NK-92 (cell line): Measurements from ENCODE around the gene CCDC7.
"Not testable (repeated sequence)": the region's sequence is repeated elsewhere in the genome, so short reads cannot be mapped to it uniquely, and the experiment has no call there.

ENCODE experiments used
- DNase-seq: peaks from one replicate; lab custom pipeline; 2025; ENCODE audit not compliant: unreplicated experiment; lab: John Stamatoyannopoulos, UW

CCDC7 gene

DNA sequence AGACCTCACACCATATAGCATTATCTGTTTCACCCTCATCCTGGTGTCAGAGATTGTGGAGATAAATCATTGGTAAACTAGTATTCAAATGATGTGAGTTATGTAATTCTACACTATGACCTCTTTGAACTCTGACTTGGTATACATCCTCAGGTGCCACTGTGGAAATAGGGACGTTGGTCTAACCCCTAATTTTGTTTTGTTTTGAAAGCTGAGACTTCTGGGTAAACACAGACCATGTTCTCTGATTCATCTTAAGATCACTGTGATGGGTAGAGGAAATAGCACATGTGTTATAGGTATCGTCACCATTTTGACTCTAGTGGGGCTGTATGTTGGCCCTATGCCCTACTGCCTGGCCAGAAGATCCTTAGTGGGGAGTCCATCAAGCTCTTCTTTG lies 241.6 kb downstream of the CCDC7 start:
- no peak for DNase-seq

DNA sequence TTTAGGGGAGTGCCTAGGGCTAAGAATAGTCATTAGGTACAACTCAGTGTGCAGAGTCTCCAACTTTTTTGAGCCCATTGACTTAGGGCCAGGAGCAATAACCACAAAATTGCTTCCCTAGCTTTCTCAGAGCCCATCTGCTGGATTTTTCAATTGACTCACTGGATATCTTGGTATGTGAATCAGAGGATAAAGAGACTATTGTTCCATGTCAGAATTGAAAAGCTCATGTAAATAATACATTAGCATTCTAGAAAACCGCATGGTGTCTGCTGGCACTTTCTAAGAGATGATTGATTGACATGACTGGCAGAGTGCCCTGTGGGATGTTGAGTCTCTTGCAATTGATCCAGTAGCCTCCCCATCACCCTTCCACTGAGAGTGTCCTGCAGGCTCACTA lies 246.2 kb downstream of the CCDC7 start:
- DNase-seq, result no peak

DNA sequence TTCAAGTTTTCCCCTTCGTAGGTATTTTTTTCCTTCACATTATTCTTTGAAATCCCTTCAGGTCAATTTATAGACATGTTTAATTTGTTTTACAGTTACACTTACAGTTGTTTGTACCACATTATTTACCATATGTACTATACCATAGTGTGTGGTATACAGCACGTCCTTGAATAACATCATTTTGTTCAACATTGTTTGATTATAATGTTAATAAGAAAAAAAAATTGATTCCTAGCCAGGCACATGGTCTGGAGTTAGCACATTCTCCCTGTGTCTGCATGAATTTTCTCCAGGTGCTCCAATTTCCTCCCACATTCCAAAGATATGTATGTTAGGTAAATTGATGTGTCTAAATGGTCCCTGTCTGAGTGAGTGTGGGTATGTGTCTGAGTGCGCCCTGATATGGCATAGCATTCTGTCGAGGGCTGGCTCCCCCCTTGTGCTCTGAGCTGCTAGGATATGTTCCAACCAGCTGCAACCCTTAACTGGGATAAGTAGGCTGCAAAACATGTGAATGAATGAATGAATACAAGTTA lies 247.6 kb downstream of the CCDC7 start:
- DNase-seq, result no peak

DNA sequence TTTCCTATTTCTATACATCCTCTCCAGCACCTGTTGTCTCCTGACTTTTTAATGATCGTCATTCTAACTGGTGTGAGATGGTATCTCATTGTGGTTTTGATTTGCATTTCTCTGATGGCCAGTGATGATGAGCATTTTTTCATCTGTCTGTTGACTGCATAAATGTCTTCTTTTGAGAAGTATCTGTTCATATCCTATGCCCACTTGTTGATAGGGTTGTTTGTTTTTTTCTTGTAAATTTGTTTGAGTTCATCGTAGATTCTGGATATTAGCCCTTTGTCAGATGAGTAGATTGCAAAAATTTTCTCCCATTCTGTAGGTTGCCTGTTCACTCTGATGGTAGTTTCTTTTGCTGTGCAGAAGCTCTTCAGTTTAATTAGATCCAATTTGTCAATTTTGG lies 253.7 kb downstream of the CCDC7 start:
- DNase-seq, result not testable (repeated sequence)

DNA sequence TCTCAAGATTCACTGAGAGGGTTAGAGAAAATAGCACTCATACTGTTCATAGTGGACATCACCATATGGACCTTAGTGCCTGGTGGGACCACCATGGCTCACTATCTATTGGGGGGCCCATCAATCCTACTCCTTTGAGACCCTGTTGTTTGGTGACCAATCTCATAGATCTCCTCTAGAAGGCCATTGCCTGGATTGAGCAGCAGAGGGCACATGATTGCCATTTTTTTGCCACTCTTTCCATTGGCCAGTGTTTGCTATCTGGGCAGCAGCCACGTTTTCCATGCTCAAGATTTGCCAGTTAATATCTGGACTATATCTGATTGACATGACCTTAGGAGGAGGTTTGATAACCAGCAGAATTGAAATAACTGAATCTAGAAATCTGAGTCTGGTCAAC lies 267.6 kb downstream of the CCDC7 start:
- no peak for DNase-seq

DNA sequence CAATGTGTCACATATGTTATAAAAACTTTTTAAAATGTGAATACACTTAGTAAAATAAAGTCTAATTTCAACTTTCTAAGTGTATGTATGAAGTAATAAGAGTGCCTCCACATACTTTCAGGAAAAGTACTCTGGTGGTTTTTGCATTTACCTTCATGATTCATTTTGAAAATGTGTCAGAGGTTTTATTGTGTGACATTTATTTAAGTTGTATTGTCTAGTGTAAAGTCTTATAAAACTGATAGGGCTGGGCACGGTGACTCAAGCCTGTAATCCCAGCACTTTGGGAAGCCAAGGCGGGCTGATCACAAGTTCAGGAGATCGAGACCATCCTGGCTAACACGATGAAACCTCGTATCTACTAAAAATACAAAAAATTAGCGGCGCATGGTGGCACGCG lies 285.6 kb downstream of the CCDC7 start:
- DNase-seq, result no peak

DNA sequence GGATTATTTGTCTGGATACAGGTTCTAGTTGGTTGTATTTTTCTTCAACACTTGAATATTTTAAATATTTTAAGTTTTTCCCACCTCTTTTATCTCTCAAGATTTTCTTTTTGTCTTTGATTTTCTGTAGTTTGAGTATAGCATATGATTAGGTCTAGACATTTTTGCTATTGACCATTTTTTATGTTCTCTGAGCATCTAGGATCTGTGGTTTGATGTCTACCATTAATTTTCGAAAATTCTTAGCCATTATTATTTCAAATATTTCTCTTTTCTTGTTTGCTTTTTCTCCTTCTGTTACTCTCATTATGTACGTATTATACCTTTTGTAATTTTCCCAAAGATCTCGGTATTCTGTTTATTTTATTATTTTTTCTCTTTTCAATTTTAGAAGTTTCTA lies 293.0 kb downstream of the CCDC7 start:
- no peak for DNase-seq

DNA sequence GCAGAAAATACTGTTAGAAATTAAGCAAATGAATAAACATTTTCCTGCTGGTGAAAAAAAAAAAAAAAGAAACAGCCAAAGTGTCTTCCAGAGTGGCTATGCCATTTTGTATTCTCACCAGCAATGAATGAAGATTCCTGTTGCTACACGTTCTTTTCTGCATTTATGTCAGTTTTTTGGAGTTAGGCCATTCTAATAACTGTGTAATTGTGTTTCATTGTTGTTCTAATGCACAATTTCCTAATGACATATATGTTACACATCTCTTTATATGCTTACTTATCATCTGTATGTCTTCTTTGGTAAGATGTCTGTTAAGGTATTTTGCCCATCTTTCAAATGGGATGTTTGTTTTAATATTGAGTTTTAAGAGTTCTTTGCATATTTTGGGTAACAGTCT lies 298.4 kb downstream of the CCDC7 start:
- no peak for DNase-seq

DNA sequence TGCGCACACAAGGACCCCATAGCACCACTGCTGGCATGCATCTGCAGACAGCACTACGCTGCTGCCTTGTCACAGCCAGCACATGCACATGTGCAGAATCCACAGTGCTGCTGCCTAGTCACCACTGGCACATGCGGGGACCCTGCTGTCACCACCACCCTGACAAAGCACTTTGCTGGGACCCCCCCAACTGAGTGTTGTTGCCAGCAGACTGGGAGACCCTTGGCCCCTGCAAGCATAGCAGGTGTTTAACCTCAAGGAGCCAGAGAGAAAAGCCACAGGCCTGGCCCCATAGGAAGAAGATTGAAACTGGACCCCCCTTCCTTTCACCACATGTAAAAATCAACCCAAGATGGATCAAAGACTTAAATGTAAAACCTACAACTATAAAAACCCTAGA lies 300.9 kb downstream of the CCDC7 start:
- no peak for DNase-seq

DNA sequence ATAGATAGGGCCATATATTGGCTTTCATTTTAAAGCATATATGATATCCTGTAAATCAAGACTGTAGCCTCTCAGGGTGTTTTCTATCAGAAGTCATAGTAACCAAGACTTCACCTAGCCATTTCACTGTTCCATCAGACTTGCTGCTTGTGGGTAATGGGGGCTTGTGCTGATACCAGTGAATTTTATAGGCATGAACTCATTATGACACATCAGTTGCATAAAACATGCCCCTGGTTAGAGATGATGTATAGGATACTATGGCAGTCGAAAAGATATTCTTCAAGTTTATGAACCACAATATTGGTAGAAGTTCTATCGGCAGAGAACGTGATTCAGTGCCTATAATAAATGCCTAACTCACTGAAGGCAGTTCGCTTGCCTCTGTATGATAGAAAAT lies 305.6 kb downstream of the CCDC7 start:
- DNase-seq, result no peak

DNA sequence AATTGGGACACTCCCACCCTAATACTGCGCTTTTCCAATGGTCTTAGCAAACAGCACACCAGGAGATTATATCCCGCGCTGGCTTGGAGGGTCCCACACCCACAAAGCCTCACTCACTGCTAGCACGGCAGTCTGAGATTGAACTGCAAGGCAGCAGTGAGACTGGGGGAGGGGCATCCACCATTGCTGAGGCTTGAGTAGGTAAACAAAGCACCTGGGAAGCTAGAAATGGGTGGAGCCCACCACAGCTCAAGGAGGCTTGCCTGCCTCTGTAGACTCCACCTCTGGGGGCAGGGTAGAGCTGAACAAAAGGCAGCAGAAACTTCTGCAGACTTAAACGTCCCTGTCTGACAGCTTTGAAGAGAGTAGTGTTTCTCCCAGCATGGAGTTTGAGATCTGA lies 309.0 kb downstream of the CCDC7 start:
- DNase-seq, result not testable (repeated sequence)

DNA sequence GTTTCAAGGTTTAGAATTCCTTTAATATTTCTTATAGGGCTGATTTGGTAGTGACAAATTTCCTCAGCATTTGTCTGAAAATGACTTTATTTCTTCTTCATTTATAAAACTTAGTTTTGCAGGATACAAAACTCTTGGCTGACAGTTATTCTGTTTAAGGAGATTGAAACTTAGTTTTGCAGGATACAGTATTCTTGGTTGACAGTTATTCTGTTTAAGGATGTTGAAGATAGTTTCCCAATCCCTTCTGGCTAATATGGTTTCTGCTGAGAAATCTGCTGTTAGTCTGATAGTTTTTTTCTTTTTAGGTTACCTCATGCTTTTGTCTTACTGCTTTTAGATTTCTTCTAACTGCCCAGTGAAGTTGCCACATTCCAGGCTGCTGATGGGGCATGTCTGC lies 325.3 kb downstream of the CCDC7 start:
- DNase-seq, result no peak

DNA sequence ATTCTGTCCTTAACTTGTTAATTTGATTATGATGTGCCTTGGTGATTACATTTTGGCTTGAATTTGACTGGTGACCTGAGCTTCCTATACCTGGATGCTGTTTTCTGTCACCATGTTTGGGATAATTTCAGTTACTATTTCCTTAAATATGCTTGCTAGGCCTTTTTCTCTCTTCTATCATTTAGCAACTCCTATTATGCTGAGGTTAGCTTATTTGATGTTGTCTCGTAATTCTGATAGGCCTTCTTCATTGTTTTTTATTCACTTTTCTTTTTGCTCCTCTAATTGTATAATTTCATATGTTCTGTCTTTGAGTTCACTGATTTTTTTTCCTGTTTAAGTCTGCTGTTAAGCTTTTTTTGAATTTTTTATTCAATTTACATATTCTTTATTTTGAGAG lies 327.2 kb downstream of the CCDC7 start:
- no peak for DNase-seq

DNA sequence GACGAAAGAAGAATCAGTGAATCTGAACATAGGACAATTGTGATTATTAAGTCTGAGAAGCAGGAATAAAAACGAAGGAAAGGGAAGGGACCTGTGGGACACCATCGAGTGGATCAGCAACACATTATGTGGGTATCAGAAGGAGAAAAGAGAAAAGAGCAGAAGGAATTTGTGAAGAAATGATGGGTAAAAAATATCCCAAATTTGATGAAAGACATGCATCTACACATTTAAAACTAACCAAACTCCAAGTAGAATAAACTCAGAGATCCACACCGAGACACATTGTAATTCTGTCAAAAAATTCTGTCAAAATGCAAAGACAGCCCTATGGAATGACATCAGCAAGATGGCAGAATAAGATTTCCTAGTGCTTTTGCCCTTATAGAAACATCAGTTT lies 341.0 kb downstream of the CCDC7 start:
- no peak for DNase-seq

DNA sequence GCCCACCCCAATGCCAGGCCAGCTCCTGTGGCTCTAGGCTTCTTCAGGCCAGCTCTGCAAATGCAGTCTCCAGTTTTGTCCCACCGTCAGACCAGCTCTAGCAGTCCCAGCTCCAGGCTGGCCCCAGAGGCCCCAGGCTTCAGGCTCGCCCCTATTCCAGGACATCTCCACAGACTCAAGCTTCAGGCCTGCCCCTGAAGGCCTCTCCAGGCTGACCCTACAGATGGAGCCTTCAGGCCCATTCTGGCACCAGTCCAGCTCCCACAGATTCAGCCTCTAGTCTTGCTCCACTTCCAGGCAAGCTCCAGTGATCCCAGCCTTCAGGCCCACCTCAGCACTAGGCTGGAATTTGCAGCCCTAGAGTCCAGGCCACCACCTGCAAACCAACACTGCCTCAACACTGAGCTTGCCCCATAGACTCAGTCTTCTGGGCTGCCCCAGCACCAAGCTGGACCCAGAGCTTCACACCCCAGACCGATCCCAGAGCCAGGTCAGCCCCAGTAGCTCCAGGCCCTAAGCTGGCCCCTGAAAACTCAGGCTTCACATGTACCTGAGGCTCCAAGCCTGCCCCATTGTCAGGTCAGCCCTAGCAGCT lies 341.8 kb downstream of the CCDC7 start:
- no peak for DNase-seq

DNA sequence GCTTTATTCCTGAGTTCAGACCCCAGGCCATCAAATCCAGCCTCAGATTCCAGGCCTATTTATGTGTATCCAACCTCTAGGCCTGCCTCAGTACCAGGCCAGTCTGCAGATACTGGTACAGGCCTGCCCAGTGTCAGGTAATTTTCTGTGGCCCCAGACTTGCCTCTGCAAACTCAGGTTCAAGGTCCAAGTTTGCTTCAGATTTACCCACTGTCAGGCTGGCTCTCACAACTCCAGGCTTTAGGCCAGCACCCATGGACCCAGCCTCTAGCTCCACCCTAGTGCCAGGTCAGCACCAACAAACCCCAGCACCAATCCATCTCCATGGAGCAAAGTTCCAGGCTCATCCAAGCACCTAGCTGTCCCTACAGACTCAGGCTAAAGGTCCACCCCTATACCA lies 342.4 kb downstream of the CCDC7 start:
- no peak for DNase-seq

DNA sequence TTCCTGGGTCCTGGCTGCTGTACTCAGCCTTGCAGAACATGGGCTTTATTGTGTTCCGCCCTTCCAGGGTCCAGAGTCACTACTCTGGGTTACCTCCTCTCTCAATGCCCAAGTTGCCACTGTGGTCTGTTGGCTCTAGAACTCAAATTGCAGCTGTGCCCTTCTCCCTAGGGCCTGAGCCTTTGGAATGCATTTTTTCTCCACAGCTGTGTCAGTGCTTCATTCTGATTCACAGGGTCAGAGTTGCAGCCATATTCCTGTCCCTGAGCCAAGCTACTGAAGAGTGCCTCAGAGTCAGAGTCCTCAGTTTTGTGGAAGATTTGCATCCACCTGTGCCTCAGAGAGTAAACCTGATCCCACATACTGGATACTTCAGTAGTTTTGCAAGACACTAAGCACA lies 344.5 kb downstream of the CCDC7 start:
- no peak for DNase-seq

DNA sequence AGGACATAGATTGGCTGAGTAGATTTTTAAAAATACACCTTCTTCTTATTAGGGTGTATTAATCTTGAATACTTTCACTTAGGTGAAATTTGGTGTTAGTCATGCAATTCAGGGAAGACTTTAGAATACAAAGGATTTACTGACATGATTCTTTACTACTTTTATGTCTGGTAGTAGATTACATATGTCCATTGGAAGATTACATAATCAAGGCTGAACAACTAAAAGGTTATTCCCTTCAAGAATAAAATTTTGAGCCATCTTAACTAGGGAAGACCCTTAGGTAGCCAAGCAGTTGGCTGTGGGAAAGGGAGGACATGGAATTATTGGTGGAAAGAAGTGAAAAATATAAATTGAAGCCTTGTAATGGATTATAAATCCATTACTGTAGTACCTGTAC lies 347.1 kb downstream of the CCDC7 start:
- DNase-seq, result no peak

DNA sequence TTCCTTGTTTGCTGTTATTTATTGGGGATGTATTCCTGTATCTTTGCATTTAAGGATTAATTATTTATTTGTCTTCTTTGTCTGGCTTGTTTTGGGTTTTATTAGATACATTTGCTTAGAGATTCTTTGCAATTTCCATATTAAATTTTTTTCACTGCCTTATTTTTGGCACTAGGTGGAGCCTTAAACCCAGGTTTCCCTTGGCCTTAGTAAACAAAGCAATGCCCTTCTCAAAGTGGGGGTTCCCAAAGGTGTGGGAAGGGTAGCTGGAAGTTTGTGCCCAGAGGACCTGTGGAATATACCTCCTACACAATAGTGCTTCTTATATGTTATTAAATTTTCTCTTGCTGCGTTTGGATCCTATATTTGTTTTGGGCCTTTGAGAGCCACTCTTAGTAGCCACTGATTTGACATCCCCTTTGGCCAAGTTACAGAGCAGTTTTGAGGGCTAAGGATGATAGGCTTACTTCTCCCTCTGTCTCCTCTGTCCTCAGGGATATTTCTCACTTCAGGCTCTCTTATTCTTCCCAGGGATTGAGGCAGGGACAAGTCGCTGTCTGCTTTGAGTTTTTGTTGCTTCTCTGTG lies 349.8 kb downstream of the CCDC7 start:
- no peak for DNase-seq

DNA sequence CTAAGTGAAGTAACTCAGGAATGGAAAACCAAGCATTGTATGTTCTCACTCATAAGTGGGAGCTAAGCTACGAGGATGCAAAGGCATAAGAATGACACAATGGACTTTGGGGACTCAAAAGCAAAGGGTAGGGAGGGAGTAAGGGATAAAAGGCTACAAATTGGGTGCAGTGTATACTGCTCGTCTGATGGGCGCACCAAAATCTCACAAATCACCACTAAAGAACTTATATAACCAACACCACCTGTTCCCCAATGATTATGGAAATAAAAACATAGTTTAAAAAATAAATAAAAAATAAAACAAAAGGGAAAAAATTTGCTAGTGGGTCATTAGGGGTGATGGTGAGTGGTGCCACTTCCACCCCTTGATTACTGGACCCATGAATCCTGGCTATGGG lies 351.5 kb downstream of the CCDC7 start:
- not testable (repeated sequence) for DNase-seq

DNA sequence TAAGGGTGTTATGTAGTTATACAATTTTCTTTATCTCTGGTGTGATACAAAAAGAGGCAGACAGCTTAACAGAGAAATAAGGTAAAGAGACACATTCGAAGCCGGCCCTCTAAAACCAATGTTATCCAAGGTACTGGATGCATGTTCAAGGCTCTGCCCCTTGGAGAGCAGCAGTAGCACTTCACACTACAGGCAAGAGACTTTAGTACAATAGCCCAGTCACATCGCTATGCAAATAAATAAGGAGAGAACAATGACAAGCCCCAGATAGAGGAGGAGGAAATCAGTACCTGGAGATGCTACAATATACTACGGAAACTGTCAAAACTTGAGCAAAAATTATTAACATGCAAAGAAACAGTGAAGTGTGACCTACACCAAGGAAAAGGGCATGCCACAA lies 401.0 kb downstream of the CCDC7 start:
- no peak for DNase-seq

DNA sequence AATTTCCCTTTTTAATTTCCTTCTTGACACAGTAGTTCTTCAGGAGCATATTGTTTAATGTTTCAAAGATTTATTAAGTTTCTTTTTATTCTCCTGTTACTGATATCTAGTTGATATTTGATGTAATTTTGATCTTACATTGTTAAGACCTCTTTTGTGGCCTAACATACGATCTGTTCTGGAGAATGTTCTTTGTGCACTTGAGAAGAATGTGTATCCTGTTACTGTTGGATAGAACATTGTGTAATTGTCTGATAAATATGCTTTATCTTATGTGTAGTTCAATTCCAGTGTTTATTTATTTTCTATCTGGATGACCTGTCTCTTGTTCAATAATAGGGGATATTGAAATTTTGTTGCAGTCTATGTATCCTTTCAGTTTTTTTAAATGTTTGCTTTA lies 405.4 kb downstream of the CCDC7 start:
- no peak for DNase-seq

DNA sequence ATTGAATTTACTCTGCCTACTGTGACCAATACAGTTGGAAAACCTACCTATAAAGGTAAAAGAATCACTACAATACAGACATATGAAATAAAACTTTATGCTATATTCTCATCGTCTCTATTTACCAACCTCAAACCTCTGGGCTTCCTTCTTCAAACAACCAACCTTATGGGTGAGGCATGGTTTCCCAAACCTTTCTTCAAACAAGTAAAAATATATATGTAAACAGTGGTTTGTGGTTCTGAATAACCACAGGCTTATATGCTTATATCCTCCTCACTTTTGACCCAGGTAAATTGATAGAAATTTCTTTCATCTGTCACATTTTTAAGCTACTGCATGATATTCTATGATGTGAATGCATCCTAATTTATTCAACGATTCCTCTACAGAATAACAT lies 408.5 kb downstream of the CCDC7 start:
- no peak for DNase-seq
